DMS 273 treated with DMSO at 0.1 percent for 48 hours (cell line): ENCODE results near the gene NEURL4.
A peak's percentile ranks its signal among the peaks of the same experiment; 100 is the strongest.

ENCODE experiments used
- DNase-seq: peaks from one replicate; lab custom pipeline; 2025; lab: John Stamatoyannopoulos, UW

The NEURL4 gene

GRCh38 chr17:7304179-7304578 lies 25.0 kb downstream of the NEURL4 start:
- no peak for DNase-seq

GRCh38 chr17:7296189-7296861 lies 32.8 kb downstream of the NEURL4 start:
- DNase-seq, result peak; percentile 23

GRCh38 chr17:7295230-7296180 lies 33.6 kb downstream of the NEURL4 start:
- DNase-seq, result no peak

- no peak for DNase-seq
Measured at GRCh38 chr17:7294614-7295153, 34.5 kb downstream of the NEURL4 start, which contains the start of gene YBX2. TSS of gene YBX2 (minus strand) at chr17:7294639. CDS start at chr17:7294500, 139 bp downstream.

GRCh38 chr17:7293816-7294613 lies 35.1 kb downstream of the NEURL4 start:
- DNase-seq, result no peak

- DNase-seq, result no peak
Measured at GRCh38 chr17:7293159-7293558, 36.0 kb downstream of the NEURL4 start.

- DNase-seq, result no peak
Measured at GRCh38 chr17:7292729-7293128, 36.4 kb downstream of the NEURL4 start.

- DNase-seq, result no peak
Measured at GRCh38 chr17:7292194-7292593, 36.9 kb downstream of the NEURL4 start.

GRCh38 chr17:7290685-7291084 lies 38.5 kb downstream of the NEURL4 start:
- no peak for DNase-seq

- DNase-seq, result no peak
Measured at GRCh38 chr17:7290166-7290565, 39.0 kb downstream of the NEURL4 start.

- no peak for DNase-seq
Measured at GRCh38 chr17:7289256-7290032, 39.7 kb downstream of the NEURL4 start.

GRCh38 chr17:7285679-7286078 lies 43.5 kb downstream of the NEURL4 start:
- DNase-seq, result no peak

GRCh38 chr17:7284911-7285310 lies 44.2 kb downstream of the NEURL4 start:
- no peak for DNase-seq

- no peak for DNase-seq
Measured at GRCh38 chr17:7283471-7284216, 45.5 kb downstream of the NEURL4 start.

GRCh38 chr17:7282752-7283321 lies 46.3 kb downstream of the NEURL4 start:
- no peak for DNase-seq

GRCh38 chr17:7281953-7282751 lies 47.0 kb downstream of the NEURL4 start:
- no peak for DNase-seq

GRCh38 chr17:7281074-7281952 lies 47.8 kb downstream of the NEURL4 start, which contains the start of gene SLC2A4:
TSS of gene SLC2A4 (plus strand) at chr17:7281718. CDS start at chr17:7281935, 217 bp downstream.
- DNase-seq, result peak; percentile 78

- DNase-seq, result peak; percentile 76
Measured at GRCh38 chr17:7280519-7281073, 48.5 kb downstream of the NEURL4 start.
